ENCODE data around the gene SH3TC2. TPM values are rescaled to one million over a fixed set of nuclear protein-coding genes. Genes with fewer than 3 reads are reported as not detected.

Gene SH3TC2
- total and polyA plus RNA-seq, 2 of the 4 experiments (the other 2 are of a cell fraction) = 3.4 to 7.9 TPM

- ATAC-seq (ENCODE audit: low read depth) = no peak
- peak overlapping the region; percentile 16 for H2AFZ ChIP-seq (replicated peaks; ENCODE audit: low read length, poor library complexity)
- TF ChIP-seq FOS (IDR thresholded peaks at IDR 0.05; ENCODE audit: low read depth, low read length) (no peak), CHD1 (IDR thresholded peaks at IDR 0.05; ENCODE audit: low read depth, low read length) (no peak), RCOR1 (IDR thresholded peaks at IDR 0.05; ENCODE audit: insufficient replicate concordance, low read length) (no peak), MXI1 (IDR thresholded peaks at IDR 0.05; ENCODE audit: borderline replicate concordance, low read depth, low read length) (no peak), NFE2L2 (IDR thresholded peaks at IDR 0.05; ENCODE audit: low read depth, low read length) (no peak), USF2 (IDR thresholded peaks at IDR 0.05; ENCODE audit: low read depth, low read length) (no peak), CEBPB (IDR thresholded peaks at IDR 0.05; ENCODE audit: low read depth, low read length) (no peak), SMC3 (IDR thresholded peaks at IDR 0.05; ENCODE audit: low read depth, low read length) (no peak), CTCF (conservative IDR thresholded peaks at IDR 0.05; ENCODE audit: low read depth, low read length) (no peak), POLR2A (IDR thresholded peaks at IDR 0.05; ENCODE audit: low read depth, low read length) (no peak), RFX5 (IDR thresholded peaks at IDR 0.05; ENCODE audit: low read depth, low read length) (no peak)
- peak overlapping the region; percentile 32 for H2BK20ac ChIP-seq (ENCODE audit: low read depth, low read length)
- in situ Hi-C loops (cut with MboI; ENCODE audit: low sequenced_read_pairs) = no loop called here
- H3K9me1 ChIP-seq (ENCODE audit: insufficient read depth, low read length) = peaks cover 14% of the 10 kb centered on the region
- H4K20me1 ChIP-seq (ENCODE audit: insufficient read depth, low read length) = no peaks in the 10 kb centered on the region
- H3K4ac ChIP-seq (ENCODE audit: low read depth, low read length) = peak overlapping the region; percentile 28; the same call in 1 of the 2 replicates
- H3K9ac ChIP-seq (ENCODE audit: low read depth, low read length) = no peak overlapping the region
- peak overlapping the region; percentile 23; the same call in 1 of the 2 replicates for H3K23ac ChIP-seq (ENCODE audit: low read depth, low read length)
- no peaks in the 10 kb centered on the region for H3K36me3 ChIP-seq (ENCODE audit: control insufficient read depth, insufficient read depth, low read length)
- CTCF ChIA-PET = interaction anchor here (0.9 kb wide), 1 partner anchor 12 kb away, joined by 7 read pairs; no protein-coding TSS in a partner anchor
- H3K27me3 ChIP-seq (ENCODE audit: control insufficient read depth, insufficient read depth, low read length) = no peaks in the 10 kb centered on the region
- POLR2A ChIA-PET (ENCODE audit: unreplicated experiment) = no interaction called here
- peak overlapping the region; percentile 36; the same call in 1 of the 2 replicates for H4K5ac ChIP-seq (ENCODE audit: low read depth, low read length)
- no peak for DNase-seq
- peak overlapping the region; percentile 5; the same call in 1 of the 2 replicates for H4K91ac ChIP-seq (ENCODE audit: insufficient read depth, low read depth, low read length)
- H4K8ac ChIP-seq (ENCODE audit: low read depth in 2 of 2, low read length in 2 of 2) = peak overlapping the region in 1 of 2 experiments; percentile 22; a peak in 2 of 4 replicates
- dilution Hi-C loops (cut with HindIII; ENCODE audit: low sequenced_read_pairs, unreplicated experiment) = no loop called here
- H3K27ac ChIP-seq (ENCODE audit: insufficient read depth, low read length) = no peak overlapping the region
- peaks cover 24% of the 10 kb centered on the region for H3K4me1 ChIP-seq (ENCODE audit: control insufficient read depth, insufficient read depth, low read length)
- no peaks in the 10 kb centered on the region for H3K9me3 ChIP-seq (ENCODE audit: control insufficient read depth, insufficient read depth, low read length)
- no TSS peak for BruUV-seq (replicated peaks)
- no peak overlapping the region for H3K56ac ChIP-seq (ENCODE audit: extremely low read depth, insufficient read depth, low read length)
- H3K79me1 ChIP-seq (ENCODE audit: low read depth in 1 of 2, low read length in 2 of 2) = peaks cover 8 to 19% of the 10 kb centered on the region in 2 experiments
- intact Hi-C loops (cut with micrococcal nuclease) = loop anchor here (5.0 kb wide), 2 partner anchors 48 to 163 kb away; no protein-coding TSS in a partner anchor
- WGBS, 2 experiments (ENCODE audit: extremely low coverage in 2 of 2, insufficient read length in 1 of 2) = no CpG with 5 or more reads among the region's 2 CpGs
- peak overlapping the region; percentile 16; the same call in 1 of the 2 replicates for H3K18ac ChIP-seq (ENCODE audit: low read depth, low read length)
- H3K4me3 ChIP-seq (ENCODE audit: insufficient read depth, low read depth, low read length) = no peak overlapping the region
- H3K4me2 ChIP-seq (ENCODE audit: low read depth, low read length) = no peak overlapping the region
- peak overlapping the region; percentile 37 for H2BK5ac ChIP-seq (ENCODE audit: low read depth, low read length, poor library complexity, severe bottlenecking)
- H2AK9ac ChIP-seq (replicated peaks; ENCODE audit: low read depth, low read length, poor library complexity) = no peak overlapping the region
- peak overlapping the region; percentile 45; the same call in 2 of the 3 replicates for H2BK15ac ChIP-seq (ENCODE audit: low read depth, low read length)
- H2BK120ac ChIP-seq (ENCODE audit: low read depth, low read length) = peak overlapping the region; percentile 28
- peak overlapping the region; percentile 9; the same call in 1 of the 2 replicates for H3K14ac ChIP-seq (replicated peaks; ENCODE audit: low read depth, low read length)
- peak overlapping the region; percentile 13; the same call in 1 of the 2 replicates for H2AK5ac ChIP-seq (ENCODE audit: low read depth, low read length)
Measured at GRCh38 chr5:149063896-149064478, 1.1 kb upstream of the SH3TC2 start.

All from IMR-90 (cell line).